T-helper 1 cell treated with Interleukin-12 subunit alpha and Interleukin-12 subunit beta and Interleukin-4 antibody, amounts not matched to agents 30 μg/mL and 1 μg/mL, for 36 hours (primary cell): ENCODE results near the gene NR2F6.
A peak's percentile ranks its signal among the peaks of the same experiment; 100 is the strongest.

Experiments
- H3K27ac Mint-ChIP-seq: one replicate; pipeline ENCODE4 v1.8.0; 2021; ENCODE audit warnings: mild to moderate bottlenecking, mixed read lengths
- H3K27me3 Mint-ChIP-seq: one replicate; pipeline ENCODE4 v1.8.0; 2021; ENCODE audit warnings: low read depth, mixed read lengths
- H3K36me3 Mint-ChIP-seq: one replicate; pipeline ENCODE4 v1.8.0; 2021; ENCODE audit warnings: low read depth, mixed read lengths
- H3K4me1 Mint-ChIP-seq: one replicate; pipeline ENCODE4 v1.8.0; 2021; ENCODE audit warnings: low read depth, mixed read lengths
- H3K4me3 Mint-ChIP-seq: one replicate; pipeline ENCODE4 v1.8.0; 2021; ENCODE audit warnings: mild to moderate bottlenecking, moderate library complexity, mixed read lengths
- H3K9me3 Mint-ChIP-seq: one replicate; pipeline ENCODE4 v1.8.0; 2021; ENCODE audit warnings: mixed read lengths

NR2F6 gene

GRCh38 chr19:17236811-17237543 is 8.7 kb downstream of the NR2F6 start:
- H3K9me3 Mint-ChIP-seq: no peaks in the 10 kb centered on the region
- no peaks in the 10 kb centered on the region for H3K36me3 Mint-ChIP-seq
- peaks cover 16% of the 10 kb centered on the region for H3K4me1 Mint-ChIP-seq
- peak overlapping the region; percentile 25 for H3K4me3 Mint-ChIP-seq
- H3K27ac Mint-ChIP-seq: peak overlapping the region; percentile 67
- H3K27me3 Mint-ChIP-seq: no peaks in the 10 kb centered on the region

GRCh38 chr19:17235971-17236777 is 9.5 kb downstream of the NR2F6 start:
- no peaks in the 10 kb centered on the region for H3K36me3 Mint-ChIP-seq
- H3K4me1 Mint-ChIP-seq: peaks cover 16% of the 10 kb centered on the region
- H3K9me3 Mint-ChIP-seq: no peaks in the 10 kb centered on the region
- H3K4me3 Mint-ChIP-seq: peak overlapping the region; percentile 44
- H3K27ac Mint-ChIP-seq: peak overlapping the region; percentile 31
- no peaks in the 10 kb centered on the region for H3K27me3 Mint-ChIP-seq

GRCh38 chr19:17235300-17235970 is 10.3 kb downstream of the NR2F6 start:
- Mint-ChIP-seq H3K36me3 (no peaks in the 10 kb centered on the region), H3K4me3 (peak overlapping the region; percentile 83), H3K9me3 (no peaks in the 10 kb centered on the region), H3K4me1 (peaks cover 16% of the 10 kb centered on the region), H3K27me3 (no peaks in the 10 kb centered on the region), H3K27ac (peak overlapping the region; percentile 57)

- Mint-ChIP-seq H3K36me3 (no peaks in the 10 kb centered on the region), H3K27me3 (no peaks in the 10 kb centered on the region), H3K27ac (peak overlapping the region; percentile 70), H3K4me3 (peak overlapping the region; percentile 83), H3K4me1 (peaks cover 16% of the 10 kb centered on the region), H3K9me3 (no peaks in the 10 kb centered on the region)
Observed at GRCh38 chr19:17234911-17235299, 10.8 kb downstream of the NR2F6 start.

- no peak overlapping the region for H3K4me3 Mint-ChIP-seq
Observed at GRCh38 chr19:17232258-17232657, 13.5 kb downstream of the NR2F6 start.

GRCh38 chr19:17229890-17230289 is 15.8 kb downstream of the NR2F6 start:
- H3K4me3 Mint-ChIP-seq: no peak overlapping the region

More at GRCh38 chr19:17232258-17232657, 13.5 kb downstream of the NR2F6 start:
- Mint-ChIP-seq H3K4me1 (peaks cover 14% of the 10 kb centered on the region), H3K9me3 (no peaks in the 10 kb centered on the region), H3K36me3 (no peaks in the 10 kb centered on the region), H3K27me3 (no peaks in the 10 kb centered on the region), H3K27ac (no peak overlapping the region)

GRCh38 chr19:17227798-17228367 is 17.8 kb downstream of the NR2F6 start:
- peaks cover 5% of the 10 kb centered on the region for H3K4me1 Mint-ChIP-seq
- no peak overlapping the region for H3K4me3 Mint-ChIP-seq
- no peaks in the 10 kb centered on the region for H3K27me3 Mint-ChIP-seq
- no peaks in the 10 kb centered on the region for H3K36me3 Mint-ChIP-seq
- no peaks in the 10 kb centered on the region for H3K9me3 Mint-ChIP-seq
- no peak overlapping the region for H3K27ac Mint-ChIP-seq

More at GRCh38 chr19:17229890-17230289, 15.8 kb downstream of the NR2F6 start:
- Mint-ChIP-seq H3K27me3 (no peaks in the 10 kb centered on the region), H3K27ac (no peak overlapping the region), H3K36me3 (no peaks in the 10 kb centered on the region), H3K9me3 (no peaks in the 10 kb centered on the region), H3K4me1 (peaks cover 18% of the 10 kb centered on the region)

- Mint-ChIP-seq H3K9me3 (no peaks in the 10 kb centered on the region), H3K36me3 (no peaks in the 10 kb centered on the region), H3K27me3 (no peaks in the 10 kb centered on the region), H3K4me3 (peak within 1 kb of the TSS; percentile 92), H3K27ac (peak within 1 kb of the TSS; percentile 99), H3K4me1 (peaks cover 5% of the 10 kb centered on the region)
Observed at GRCh38 chr19:17226002-17226933, 19.5 kb downstream of the NR2F6 start, which contains the start of gene OCEL1. TSS of gene OCEL1 (plus strand) at chr19:17226226. CDS start at chr19:17226248, 22 bp downstream.

DNA sequence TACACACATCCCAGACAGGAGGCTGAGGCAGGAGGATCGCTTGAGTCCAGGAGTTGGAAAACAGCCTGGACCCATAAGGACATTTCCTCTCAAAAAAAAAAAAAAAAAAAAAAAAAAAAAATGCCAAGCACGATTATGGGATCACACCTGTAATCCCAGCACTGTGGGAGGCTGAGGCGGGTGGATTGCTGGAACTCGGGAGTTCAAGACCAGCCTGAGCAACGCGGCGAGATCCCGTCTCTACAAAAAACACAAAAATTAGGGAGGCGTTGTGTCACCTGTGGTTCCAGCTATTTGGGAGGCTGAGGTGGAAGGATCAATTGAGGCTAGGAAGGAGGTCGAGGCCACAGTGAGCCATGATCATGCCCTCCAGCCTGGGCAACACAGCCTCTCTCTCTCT is 20.7 kb downstream of the NR2F6 start:
- no peak overlapping the region for H3K27ac Mint-ChIP-seq

GRCh38 chr19:17220207-17220758 is 25.4 kb downstream of the NR2F6 start:
- Mint-ChIP-seq H3K27ac (no peak overlapping the region), H3K4me1 (peaks cover 3% of the 10 kb centered on the region), H3K9me3 (no peaks in the 10 kb centered on the region)

More for the DNA sequence above, 20.7 kb downstream of the NR2F6 start:
- Mint-ChIP-seq H3K9me3 (no peaks in the 10 kb centered on the region), H3K4me1 (peaks cover 5% of the 10 kb centered on the region), H3K36me3 (no peaks in the 10 kb centered on the region), H3K4me3 (peak overlapping the region; percentile 61), H3K27me3 (no peaks in the 10 kb centered on the region)

DNA sequence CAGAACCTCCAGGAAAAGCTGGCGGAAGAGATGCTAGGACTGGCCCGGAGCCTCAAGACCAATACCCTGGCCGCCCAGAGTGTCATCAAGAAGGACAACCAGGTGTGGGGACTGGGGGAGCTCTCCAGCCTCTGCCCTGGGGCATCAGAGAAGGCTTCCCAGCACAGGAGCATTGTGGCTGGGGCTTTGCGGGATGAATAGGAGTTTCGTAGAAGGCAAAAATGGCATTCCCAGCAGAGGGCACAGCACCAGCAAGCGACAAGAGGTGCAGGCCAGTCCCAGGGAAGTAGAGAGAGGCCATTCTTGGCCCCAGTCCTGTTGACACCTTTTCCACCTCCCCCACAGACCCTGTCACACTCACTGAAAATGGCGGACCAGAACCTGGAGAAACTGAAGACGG is 26.4 kb downstream of the NR2F6 start:
- Mint-ChIP-seq H3K36me3 (peaks cover 26% of the 10 kb centered on the region), H3K9me3 (no peaks in the 10 kb centered on the region), H3K4me1 (peaks cover 9% of the 10 kb centered on the region), H3K4me3 (no peak overlapping the region), H3K27ac (no peak overlapping the region), H3K27me3 (no peaks in the 10 kb centered on the region)

More at GRCh38 chr19:17220207-17220758, 25.4 kb downstream of the NR2F6 start:
- Mint-ChIP-seq H3K36me3 (peaks cover 23% of the 10 kb centered on the region), H3K4me3 (no peak overlapping the region), H3K27me3 (no peaks in the 10 kb centered on the region)

DNA sequence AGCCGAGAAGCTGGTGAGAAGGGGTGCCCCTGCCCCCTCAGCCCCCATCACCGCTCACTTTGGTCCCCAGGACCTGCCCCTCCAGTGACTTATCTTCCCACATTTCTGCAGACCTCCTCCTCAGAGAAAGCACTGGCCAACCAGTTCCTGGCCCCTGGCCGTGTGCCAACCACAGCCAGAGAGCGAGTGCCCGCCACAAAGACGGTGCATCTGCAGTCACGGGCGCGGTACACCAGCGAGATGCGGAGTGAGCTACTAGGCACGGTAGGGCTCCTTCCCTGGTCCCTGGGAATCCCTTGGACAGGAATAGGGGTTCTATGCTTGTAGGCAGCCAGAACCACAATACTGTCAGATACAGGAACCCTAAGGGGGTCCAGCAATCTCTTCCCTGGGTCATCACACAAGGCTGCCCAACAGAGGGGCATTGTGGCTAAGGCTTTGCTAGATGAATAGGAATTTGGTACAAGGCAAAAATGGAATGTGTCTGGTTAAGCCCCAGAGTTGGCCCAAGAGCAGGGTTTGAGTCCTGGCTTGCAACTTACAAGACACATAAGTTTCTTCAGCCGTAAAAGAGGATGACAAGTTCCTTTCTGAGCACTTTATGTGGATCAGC is 29.6 kb downstream of the NR2F6 start:
- H3K4me3 Mint-ChIP-seq: peak overlapping the region; percentile 86
- H3K36me3 Mint-ChIP-seq: peaks cover 30% of the 10 kb centered on the region

More for the DNA sequence above, 29.6 kb downstream of the NR2F6 start:
- Mint-ChIP-seq H3K4me1 (peaks cover 9% of the 10 kb centered on the region), H3K9me3 (no peaks in the 10 kb centered on the region), H3K27ac (peak overlapping the region; percentile 65), H3K27me3 (no peaks in the 10 kb centered on the region)
